ENCODE results near the gene BMP6. TPM values are rescaled to one million over a fixed set of nuclear protein-coding genes. Genes with fewer than 3 reads are reported as not detected.

Gene BMP6
- total RNA-seq, 4 donors from 2014 or later, result 1.8 to 7.4 (median 3.8) TPM

DNA sequence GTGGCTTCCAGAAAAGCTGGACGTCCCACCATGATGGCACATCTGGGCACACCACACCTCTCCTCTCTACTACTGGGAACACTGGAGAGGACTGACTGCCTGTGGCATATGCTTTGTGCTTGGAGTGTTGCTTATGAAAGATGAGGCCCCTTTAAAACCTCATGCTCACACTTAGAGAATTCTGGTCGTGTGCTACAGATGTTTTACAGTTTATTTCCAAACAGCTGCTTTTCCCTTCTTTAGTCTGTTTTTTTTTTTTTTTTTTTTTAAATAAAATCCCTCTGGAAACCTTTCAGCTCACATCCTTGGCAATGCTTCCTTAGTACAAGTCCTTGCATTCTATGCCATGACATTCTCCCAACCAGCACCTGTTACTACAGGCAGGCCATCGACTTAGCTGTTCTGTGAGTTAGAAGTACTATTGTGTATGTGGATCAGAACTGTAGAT lies 60.3 kb downstream of the BMP6 start:
- H3K27me3 ChIP-seq, result no peaks in the 10 kb centered on the region
- H3K36me3 ChIP-seq, result no peaks in the 10 kb centered on the region
- H3K27ac ChIP-seq, result no peak overlapping the region
- H3K4me1 ChIP-seq, result peaks cover 12% of the 10 kb centered on the region
- 33% methylated on average over 3 of the region's 3 CpGs for WGBS
- H3K4me3 ChIP-seq, result no peak overlapping the region
- H3K9me3 ChIP-seq, result no peaks in the 10 kb centered on the region
- no peak for DNase-seq (ENCODE audit: low spot score in 2 of 2)
- TF ChIP-seq POLR2A (IDR thresholded peaks at IDR 0.05) (no peak), POLR2AphosphoS5 (IDR thresholded peaks at IDR 0.05) (no peak), EP300 (IDR thresholded peaks at IDR 0.05) (no peak)
- TF ChIP-seq, protein P1, sequence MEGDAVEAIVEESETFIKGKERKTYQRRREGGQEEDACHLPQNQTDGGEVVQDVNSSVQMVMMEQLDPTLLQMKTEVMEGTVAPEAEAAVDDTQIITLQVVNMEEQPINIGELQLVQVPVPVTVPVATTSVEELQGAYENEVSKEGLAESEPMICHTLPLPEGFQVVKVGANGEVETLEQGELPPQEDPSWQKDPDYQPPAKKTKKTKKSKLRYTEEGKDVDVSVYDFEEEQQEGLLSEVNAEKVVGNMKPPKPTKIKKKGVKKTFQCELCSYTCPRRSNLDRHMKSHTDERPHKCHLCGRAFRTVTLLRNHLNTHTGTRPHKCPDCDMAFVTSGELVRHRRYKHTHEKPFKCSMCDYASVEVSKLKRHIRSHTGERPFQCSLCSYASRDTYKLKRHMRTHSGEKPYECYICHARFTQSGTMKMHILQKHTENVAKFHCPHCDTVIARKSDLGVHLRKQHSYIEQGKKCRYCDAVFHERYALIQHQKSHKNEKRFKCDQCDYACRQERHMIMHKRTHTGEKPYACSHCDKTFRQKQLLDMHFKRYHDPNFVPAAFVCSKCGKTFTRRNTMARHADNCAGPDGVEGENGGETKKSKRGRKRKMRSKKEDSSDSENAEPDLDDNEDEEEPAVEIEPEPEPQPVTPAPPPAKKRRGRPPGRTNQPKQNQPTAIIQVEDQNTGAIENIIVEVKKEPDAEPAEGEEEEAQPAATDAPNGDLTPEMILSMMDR (IDR thresholded peaks at IDR 0.05), result no peak

DNA sequence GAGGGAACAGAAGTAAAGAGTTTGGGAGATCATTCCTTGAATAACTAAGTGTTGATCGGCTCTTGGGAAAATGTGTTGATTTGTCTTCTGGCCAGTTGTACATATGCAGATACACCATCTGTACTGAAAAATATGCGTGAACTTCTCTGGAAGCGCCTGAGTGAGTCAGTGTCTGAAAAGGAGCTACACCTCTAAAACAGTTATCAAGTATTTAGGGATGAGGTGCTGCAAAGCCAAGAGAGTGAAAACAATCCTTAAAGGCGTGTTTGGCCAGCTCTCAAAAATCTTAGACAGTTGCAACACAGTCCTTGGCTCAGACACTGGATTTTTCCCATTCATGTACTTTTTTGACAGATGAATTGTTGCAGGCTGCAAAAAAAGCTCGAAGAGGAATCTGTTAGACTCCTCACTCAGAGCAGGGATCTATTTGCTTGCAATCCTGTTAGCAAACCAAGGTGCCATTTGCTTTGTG lies 61.3 kb downstream of the BMP6 start:
- Histone ChIP-seq H3K4me1 (peaks cover 12% of the 10 kb centered on the region), H3K9me3 (no peaks in the 10 kb centered on the region), H3K27me3 (peaks cover 3% of the 10 kb centered on the region), H3K36me3 (no peaks in the 10 kb centered on the region), H3K4me3 (no peak overlapping the region), H3K27ac (no peak overlapping the region)
- TF ChIP-seq, protein P1 (IDR thresholded peaks at IDR 0.05), result no peak
- no peak for TF ChIP-seq POLR2A (IDR thresholded peaks at IDR 0.05)
- no peak for TF ChIP-seq POLR2AphosphoS5 (IDR thresholded peaks at IDR 0.05)
- no peak for TF ChIP-seq EP300 (IDR thresholded peaks at IDR 0.05)
- WGBS, result 40% methylated on average over 5 of the region's 5 CpGs
- no peak for DNase-seq (ENCODE audit: low spot score in 2 of 2)

DNA sequence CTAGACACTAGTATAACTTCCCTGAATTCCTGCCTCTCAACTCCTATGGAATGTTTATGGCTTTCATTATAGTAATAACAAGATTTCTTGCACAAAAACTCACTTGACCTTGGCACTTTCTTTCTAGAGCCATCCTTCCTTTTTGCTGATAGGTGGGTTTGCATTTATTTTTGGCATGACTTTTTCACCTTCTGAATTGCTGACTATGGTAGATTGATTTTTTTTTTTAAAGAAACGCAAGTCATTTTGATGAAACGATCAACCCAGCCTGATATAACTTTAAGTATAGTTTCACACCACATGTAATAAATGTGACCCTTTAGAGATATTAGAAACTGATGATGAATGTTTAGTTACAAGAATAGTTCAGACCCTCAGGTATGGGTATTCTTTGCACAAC lies 61.8 kb downstream of the BMP6 start:
- WGBS, result 75% methylated on average over 2 of the region's 2 CpGs
- H3K4me3 ChIP-seq, result no peak overlapping the region

DNA sequence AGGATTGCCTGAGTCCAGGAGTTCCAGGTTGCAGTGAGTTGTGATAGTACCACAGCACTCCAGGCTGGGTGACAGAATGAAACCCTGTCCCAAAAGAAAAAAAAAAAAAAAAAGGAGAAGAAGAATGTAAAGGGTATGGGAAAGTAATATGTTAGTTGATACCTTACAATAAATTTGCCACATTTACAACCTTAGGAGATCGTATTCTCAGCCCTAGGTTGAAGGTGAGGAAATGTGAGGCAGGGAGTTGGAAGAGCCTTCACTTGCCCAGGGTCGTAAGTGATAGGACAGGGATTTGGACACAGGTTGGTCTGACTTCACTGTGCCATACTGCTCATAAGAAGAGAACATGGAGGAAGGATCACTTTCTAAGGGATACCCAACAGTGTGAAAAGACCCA lies 68.6 kb downstream of the BMP6 start:
- DNase-seq (ENCODE audit: low spot score in 2 of 2), result no peak
- no peak overlapping the region for H3K27ac ChIP-seq
- H3K36me3 ChIP-seq, result no peaks in the 10 kb centered on the region
- H3K27me3 ChIP-seq, result peaks cover 11% of the 10 kb centered on the region
- H3K4me3 ChIP-seq, result no peak overlapping the region
- no peaks in the 10 kb centered on the region for H3K9me3 ChIP-seq
- H3K4me1 ChIP-seq, result no peaks in the 10 kb centered on the region
- WGBS, result 89% methylated on average over 2 of the region's 2 CpGs
- no peak for TF ChIP-seq POLR2AphosphoS5 (IDR thresholded peaks at IDR 0.05)
- TF ChIP-seq POLR2A (IDR thresholded peaks at IDR 0.05), result no peak
- TF ChIP-seq, protein P1 (IDR thresholded peaks at IDR 0.05), result no peak
- no peak for TF ChIP-seq EP300 (IDR thresholded peaks at IDR 0.05)

More for the DNA sequence above, 61.8 kb downstream of the BMP6 start:
- no peaks in the 10 kb centered on the region for H3K36me3 ChIP-seq
- no peak overlapping the region for H3K27ac ChIP-seq
- peaks cover 12% of the 10 kb centered on the region for H3K4me1 ChIP-seq
- DNase-seq (ENCODE audit: low spot score in 2 of 2), result no peak
- TF ChIP-seq, protein P1 (IDR thresholded peaks at IDR 0.05), result no peak
- TF ChIP-seq EP300 (IDR thresholded peaks at IDR 0.05), result no peak
- no peak for TF ChIP-seq POLR2AphosphoS5 (IDR thresholded peaks at IDR 0.05)
- no peak for TF ChIP-seq POLR2A (IDR thresholded peaks at IDR 0.05)
- H3K9me3 ChIP-seq, result no peaks in the 10 kb centered on the region
- H3K27me3 ChIP-seq, result peaks cover 7% of the 10 kb centered on the region

DNA sequence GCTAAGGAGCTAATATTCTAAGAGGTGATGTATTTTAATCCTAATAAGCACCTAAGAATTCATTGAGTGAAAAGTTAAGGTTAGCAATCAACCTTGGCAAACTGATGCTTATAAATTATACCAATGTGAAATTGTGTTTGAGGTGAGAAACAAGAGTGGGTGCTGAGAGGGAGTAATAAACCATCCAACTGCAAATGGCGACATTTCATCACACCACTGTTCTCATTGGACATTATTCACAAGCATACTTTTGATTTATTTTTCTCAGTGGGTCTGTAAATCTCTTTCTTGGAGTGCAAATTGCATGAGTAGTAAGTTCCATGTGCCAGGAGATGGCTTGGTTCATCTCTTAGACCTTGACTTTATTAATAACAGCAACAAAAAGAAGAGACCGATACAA lies 71.5 kb downstream of the BMP6 start:
- Histone ChIP-seq H3K4me1 (no peaks in the 10 kb centered on the region), H3K4me3 (no peak overlapping the region), H3K27ac (no peak overlapping the region), H3K27me3 (peaks cover 6% of the 10 kb centered on the region), H3K36me3 (no peaks in the 10 kb centered on the region), H3K9me3 (no peaks in the 10 kb centered on the region)
- WGBS, result 79% methylated on average over 2 of the region's 2 CpGs
- no peak for DNase-seq (ENCODE audit: low spot score in 2 of 2)
- TF ChIP-seq POLR2A (IDR thresholded peaks at IDR 0.05), result no peak
- TF ChIP-seq EP300 (IDR thresholded peaks at IDR 0.05), result no peak
- no peak for TF ChIP-seq POLR2AphosphoS5 (IDR thresholded peaks at IDR 0.05)
- TF ChIP-seq, protein P1 (IDR thresholded peaks at IDR 0.05), result no peak
